WERI-Rb-1 (cell line): ENCODE measurements around the gene VWA1.
A peak's percentile ranks its signal among the peaks of the same experiment; 100 is the strongest.

Experiments used
- DNase-seq: peaks from one replicate; pipeline ENCODE4 v3.0.0-alpha.2; 2020
- H3K27ac ChIP-seq: fragments of 250-450 bp; sonication (Bioruptor Pico); 2 replicates; pipeline ENCODE4 v1.5.1; 2020; ENCODE audit warnings: mild to moderate bottlenecking, moderate library complexity
- H3K27me3 ChIP-seq: fragments of 250-450 bp; sonication (Bioruptor Pico); 2 replicates; pipeline ENCODE4 v1.5.1; 2021; ENCODE audit warnings: mild to moderate bottlenecking, low read depth, moderate library complexity; ENCODE audit not compliant: insufficient read depth, severe bottlenecking
- H3K36me3 ChIP-seq: fragments of 250-450 bp; sonication (Bioruptor Pico); 2 replicates; pipeline ENCODE4 v1.5.1; 2020; ENCODE audit warnings: mild to moderate bottlenecking, moderate library complexity
- H3K4me3 ChIP-seq: 2 replicates; pipeline ENCODE4 v1.5.1; 2011; ENCODE audit warnings: low read depth, mild to moderate bottlenecking, control low read depth, low read length
- H3K9me3 ChIP-seq: fragments of 250-450 bp; sonication (Bioruptor Pico); 2 replicates; pipeline ENCODE4 v1.5.1; 2021; ENCODE audit warnings: mild to moderate bottlenecking, moderate library complexity; ENCODE audit not compliant: severe bottlenecking
- TF ChIP-seq, protein P1 (sequence below): IDR thresholded peaks from 2 replicates; pipeline ENCODE4 v1.5.1; 2011; ENCODE audit warnings: low read depth, mild to moderate bottlenecking, control low read depth, inconsistent platforms, low read length

The VWA1 gene

DNA sequence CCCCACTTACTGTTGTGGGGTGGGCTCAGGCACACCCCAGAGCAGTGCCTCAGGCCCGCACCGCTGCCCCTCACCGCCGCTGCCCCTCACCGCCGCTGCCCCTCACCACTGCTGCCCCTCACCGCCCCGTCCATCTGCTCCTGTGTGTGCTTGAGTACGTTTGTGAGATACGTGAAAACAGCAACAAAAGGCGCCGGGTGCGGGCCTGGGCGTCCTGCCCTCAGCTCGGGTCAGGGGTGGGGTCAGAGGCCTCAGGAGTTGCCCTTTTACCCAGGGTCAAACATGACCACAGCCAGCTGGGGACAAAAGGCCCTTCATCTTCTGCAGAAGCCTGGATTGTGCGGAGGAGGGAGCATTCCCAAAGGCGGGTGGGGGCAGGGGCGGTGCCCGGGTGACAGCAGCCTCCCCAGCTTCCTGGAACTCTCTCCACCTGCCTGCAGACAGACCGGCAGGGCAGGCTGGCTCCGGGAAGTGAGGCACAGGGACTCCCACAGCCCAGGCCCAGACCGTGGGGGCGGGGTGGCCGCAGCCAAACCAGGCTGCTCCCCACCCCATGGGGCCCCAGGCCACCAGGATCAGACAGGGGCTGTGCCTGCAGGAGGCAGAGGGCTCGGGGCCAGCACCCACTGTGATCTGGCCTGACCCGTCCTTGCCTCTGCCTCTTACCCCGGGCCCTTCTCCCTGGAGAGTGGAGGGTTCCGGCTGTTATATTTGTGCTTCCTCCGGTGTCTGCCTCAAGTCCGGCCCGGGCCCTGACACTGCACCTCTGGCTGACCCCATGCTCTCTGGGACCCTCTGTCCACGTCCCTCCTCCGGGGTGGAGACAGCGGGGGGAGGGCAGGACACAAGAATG, 2.3 kb upstream of the VWA1 start:
- no peaks in the 10 kb centered on the region; the same call in 1 of the 2 replicates for H3K36me3 ChIP-seq
- no peak overlapping the region for H3K4me3 ChIP-seq
- peak; percentile 82 for DNase-seq
- TF ChIP-seq, protein P1, sequence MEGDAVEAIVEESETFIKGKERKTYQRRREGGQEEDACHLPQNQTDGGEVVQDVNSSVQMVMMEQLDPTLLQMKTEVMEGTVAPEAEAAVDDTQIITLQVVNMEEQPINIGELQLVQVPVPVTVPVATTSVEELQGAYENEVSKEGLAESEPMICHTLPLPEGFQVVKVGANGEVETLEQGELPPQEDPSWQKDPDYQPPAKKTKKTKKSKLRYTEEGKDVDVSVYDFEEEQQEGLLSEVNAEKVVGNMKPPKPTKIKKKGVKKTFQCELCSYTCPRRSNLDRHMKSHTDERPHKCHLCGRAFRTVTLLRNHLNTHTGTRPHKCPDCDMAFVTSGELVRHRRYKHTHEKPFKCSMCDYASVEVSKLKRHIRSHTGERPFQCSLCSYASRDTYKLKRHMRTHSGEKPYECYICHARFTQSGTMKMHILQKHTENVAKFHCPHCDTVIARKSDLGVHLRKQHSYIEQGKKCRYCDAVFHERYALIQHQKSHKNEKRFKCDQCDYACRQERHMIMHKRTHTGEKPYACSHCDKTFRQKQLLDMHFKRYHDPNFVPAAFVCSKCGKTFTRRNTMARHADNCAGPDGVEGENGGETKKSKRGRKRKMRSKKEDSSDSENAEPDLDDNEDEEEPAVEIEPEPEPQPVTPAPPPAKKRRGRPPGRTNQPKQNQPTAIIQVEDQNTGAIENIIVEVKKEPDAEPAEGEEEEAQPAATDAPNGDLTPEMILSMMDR, result no peak
- no peaks in the 10 kb centered on the region for H3K27me3 ChIP-seq
- H3K27ac ChIP-seq, result peak overlapping the region; percentile 93
- no peaks in the 10 kb centered on the region for H3K9me3 ChIP-seq

DNA sequence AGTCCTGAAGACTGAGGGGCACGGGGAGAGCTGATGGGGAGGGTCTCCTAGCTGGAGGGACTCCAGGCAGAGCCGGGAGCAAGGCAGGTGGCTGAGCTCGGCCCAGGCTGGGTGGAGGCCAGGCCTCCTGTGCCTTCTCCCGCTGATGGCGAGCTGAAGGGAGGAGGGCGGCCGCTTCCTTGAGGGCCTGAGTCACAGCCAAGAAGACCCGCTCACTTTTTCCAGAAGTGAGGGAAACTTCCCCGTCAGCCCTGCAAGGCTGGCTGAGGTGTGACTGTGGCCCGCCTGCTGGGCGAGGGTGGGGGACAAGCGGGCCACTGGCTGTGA, 1.7 kb upstream of the VWA1 start:
- peak overlapping the region; percentile 93 for H3K27ac ChIP-seq
- no peaks in the 10 kb centered on the region for H3K9me3 ChIP-seq
- H3K4me3 ChIP-seq, result no peak overlapping the region
- no peaks in the 10 kb centered on the region for H3K27me3 ChIP-seq
- DNase-seq, result no peak
- H3K36me3 ChIP-seq, result no peaks in the 10 kb centered on the region; the same call in 1 of the 2 replicates
- TF ChIP-seq, protein P1, result no peak

DNA sequence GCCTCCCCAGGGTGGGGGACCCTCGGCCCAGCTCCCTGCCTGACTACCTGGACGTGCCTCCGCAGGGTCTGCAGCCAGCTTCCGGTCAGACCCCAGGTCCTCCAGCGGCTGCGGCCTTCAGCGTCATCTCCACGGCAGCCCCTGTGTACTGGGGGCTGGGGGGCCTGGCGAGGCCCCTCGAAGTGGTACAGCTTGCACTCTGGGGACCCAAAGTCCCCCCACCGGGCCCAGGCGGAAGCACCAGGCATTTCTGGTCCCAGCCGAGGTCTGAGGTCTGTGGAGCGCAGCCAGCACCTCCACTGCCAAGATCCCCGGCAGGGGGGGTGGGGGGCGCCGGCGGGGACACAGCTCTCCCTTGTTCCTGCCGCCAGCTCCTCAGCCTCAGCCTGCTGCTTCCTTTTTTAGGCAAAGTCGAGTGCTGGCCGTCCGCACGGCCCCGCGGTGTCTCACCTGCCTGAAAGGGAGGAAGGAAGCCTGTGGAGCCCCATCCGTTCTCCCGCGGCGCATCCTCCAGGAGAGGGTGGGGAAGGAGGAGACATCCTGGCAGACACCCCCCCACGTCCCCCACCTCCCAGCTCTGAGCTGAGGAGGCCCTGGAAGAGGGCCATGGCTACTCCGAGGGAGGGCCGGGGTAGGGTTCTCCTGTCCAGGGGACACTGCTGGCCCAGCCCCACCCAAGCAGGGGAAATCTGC, 1.2 kb upstream of the VWA1 start:
- H3K9me3 ChIP-seq, result no peaks in the 10 kb centered on the region
- no peak for DNase-seq
- TF ChIP-seq, protein P1, result no peak
- H3K4me3 ChIP-seq, result no peak overlapping the region
- H3K27me3 ChIP-seq, result no peaks in the 10 kb centered on the region
- H3K36me3 ChIP-seq, result no peaks in the 10 kb centered on the region; the same call in 1 of the 2 replicates
- peak overlapping the region; percentile 93 for H3K27ac ChIP-seq

DNA sequence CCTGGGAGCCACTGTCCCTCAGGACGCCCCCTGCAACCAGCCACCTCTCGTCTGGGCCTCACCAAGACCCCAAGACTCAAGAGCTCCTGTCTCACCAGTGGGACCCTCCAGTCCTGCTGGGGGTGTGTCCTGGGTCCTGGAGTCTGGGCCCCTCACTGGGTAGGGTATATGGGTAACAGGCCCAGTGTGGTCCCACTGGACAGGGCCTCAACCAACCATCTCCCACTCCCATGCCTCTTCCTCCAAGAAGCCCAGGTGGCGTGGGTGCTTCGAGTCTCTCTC, 725 bp upstream of the VWA1 start:
- Histone ChIP-seq H3K4me3 (peak overlapping the region; percentile 50; the same call in 1 of the 2 replicates), H3K27me3 (no peaks in the 10 kb centered on the region), H3K27ac (peak overlapping the region; percentile 49; the same call in 1 of the 2 replicates), H3K36me3 (no peaks in the 10 kb centered on the region; the same call in 1 of the 2 replicates), H3K9me3 (no peaks in the 10 kb centered on the region)
- no peak for DNase-seq
- TF ChIP-seq, protein P1, result no peak

DNA sequence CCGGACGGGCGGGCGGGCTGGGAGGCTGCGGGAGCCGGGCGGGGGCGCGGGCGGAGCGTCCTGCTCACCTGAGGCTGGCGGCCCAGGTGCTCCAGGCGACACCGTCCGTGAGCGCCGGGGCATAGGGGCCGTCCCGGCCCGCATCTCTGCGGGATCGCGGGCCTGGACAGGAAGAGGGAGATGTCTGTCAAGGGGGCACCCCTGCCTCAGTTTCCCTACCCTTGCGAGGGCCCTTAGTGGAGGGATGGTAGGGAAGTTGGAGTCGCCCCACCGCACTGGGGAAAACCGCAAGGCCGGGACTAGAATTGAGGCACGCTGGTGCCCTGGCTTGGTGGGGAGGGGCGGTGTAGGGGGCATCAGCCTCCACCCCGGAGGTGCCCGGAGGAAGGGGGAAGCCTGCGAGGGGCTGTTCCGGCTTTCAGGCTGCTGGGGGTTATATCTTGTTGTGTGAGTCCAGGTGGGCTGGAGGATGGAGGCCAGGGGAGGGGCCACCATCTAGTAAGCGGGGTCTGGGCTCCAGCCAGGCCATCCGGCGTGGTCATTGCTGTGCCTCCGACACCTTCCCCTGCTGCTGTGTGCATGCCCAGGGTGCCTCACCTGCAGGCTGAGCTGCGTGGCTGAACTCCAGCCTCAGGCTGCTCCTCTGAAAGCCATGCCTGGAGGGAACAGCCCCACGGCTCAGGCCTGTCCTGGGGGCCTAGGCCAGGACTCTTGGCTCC, 580 bp downstream of the VWA1 start:
- H3K4me3 ChIP-seq, result peak overlapping the region; percentile 57

More for the DNA sequence above, 580 bp downstream of the VWA1 start:
- no peaks in the 10 kb centered on the region for H3K27me3 ChIP-seq
- H3K36me3 ChIP-seq, result no peaks in the 10 kb centered on the region; the same call in 1 of the 2 replicates
- H3K27ac ChIP-seq, result no peak overlapping the region; the same call in 1 of the 2 replicates
- H3K9me3 ChIP-seq, result no peaks in the 10 kb centered on the region
- TF ChIP-seq, protein P1, result no peak
- no peak for DNase-seq
